Measurements from ENCODE around the gene HCFC1.

Gene HCFC1

DNA sequence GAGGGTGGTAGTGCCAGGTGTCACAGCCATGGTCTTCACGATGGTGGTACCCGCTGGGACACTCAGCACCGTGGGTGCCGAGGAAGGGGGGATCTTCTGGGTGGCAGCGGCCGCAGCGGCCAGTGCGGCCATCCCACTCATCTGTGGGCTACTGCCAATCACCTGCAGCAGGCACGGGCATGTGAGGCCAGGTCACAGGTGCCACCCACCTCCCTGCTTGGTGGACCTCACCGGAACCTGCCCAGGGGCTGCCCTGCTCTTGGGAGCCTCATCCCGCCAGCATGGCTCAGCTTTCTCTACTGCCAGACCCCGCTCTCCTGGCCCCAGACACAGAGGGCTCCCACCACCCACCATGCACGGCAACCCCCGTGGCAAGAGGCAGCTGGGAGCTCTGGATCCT lies 13.0 kb downstream of the HCFC1 start:
- ChIA-PET POLR2A (interaction anchor here (1.1 kb wide), 1 partner anchor 12 kb away, joined by 5 read pairs; the partner anchor contains the start of gene HCFC1), CTCF (interaction anchor here (1.0 kb wide), 1 partner anchor 12 kb away, joined by 5 read pairs; no protein-coding TSS in a partner anchor)
- DNase-seq (ENCODE audit: extremely low spot score), result no peak
- TF ChIP-seq TARDBP (IDR thresholded peaks at IDR 0.05) (no peak), FOXK2 (IDR thresholded peaks at IDR 0.05) (no peak), BHLHE40 (IDR thresholded peaks at IDR 0.05; ENCODE audit: borderline replicate concordance) (no peak), CTBP1 (IDR thresholded peaks at IDR 0.05; ENCODE audit: borderline replicate concordance) (no peak), L3MBTL2 (conservative IDR thresholded peaks at IDR 0.05) (no peak), HDGF (IDR thresholded peaks at IDR 0.05; ENCODE audit: borderline replicate concordance) (no peak), SP1 (IDR thresholded peaks at IDR 0.05) (no peak), ARNT (IDR thresholded peaks at IDR 0.05) (no peak), SUZ12 (IDR thresholded peaks at IDR 0.05) (no peak), ELF4 (IDR thresholded peaks at IDR 0.05) (no peak), FOXM1 (IDR thresholded peaks at IDR 0.05; ENCODE audit: borderline replicate concordance) (no peak), LEF1 (IDR thresholded peaks at IDR 0.05; ENCODE audit: borderline replicate concordance) (no peak), PKNOX1 (IDR thresholded peaks at IDR 0.05) (no peak), NFRKB (IDR thresholded peaks at IDR 0.05) (no peak), ZNF384 (IDR thresholded peaks at IDR 0.05) (no peak), FOXA1 (IDR thresholded peaks at IDR 0.05) (no peak)

DNA sequence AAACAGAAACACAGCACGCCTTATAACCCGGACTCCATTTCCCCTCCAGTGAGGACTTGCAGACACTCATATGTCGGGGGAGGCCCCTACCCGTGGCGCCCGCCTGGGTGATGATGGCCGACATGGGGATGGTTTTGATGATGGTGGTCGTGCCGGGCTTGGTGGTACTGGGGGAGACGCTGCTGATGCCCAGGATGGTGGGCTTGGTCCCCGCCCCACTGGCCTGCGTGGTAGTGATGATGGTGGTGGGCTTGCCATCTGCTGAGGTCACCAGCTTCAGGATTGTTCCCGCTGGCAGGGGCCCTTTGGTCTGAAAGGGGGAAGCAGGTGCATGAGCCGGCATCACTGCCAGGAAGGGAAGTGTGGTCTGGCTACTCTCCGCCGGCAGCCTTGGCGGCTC lies 14.4 kb downstream of the HCFC1 start:
- ChIA-PET POLR2A (no interaction called here), CTCF (no interaction called here)
- DNase-seq (ENCODE audit: extremely low spot score), result no peak
- TF ChIP-seq LEF1 (IDR thresholded peaks at IDR 0.05; ENCODE audit: borderline replicate concordance), result no peak
- no peak for TF ChIP-seq FOXK2 (IDR thresholded peaks at IDR 0.05)
- TF ChIP-seq ZNF384 (IDR thresholded peaks at IDR 0.05), result no peak
- no peak for TF ChIP-seq CTBP1 (IDR thresholded peaks at IDR 0.05; ENCODE audit: borderline replicate concordance)
- no peak for TF ChIP-seq PKNOX1 (IDR thresholded peaks at IDR 0.05)
- no peak for TF ChIP-seq NFRKB (IDR thresholded peaks at IDR 0.05)
- no peak for TF ChIP-seq SUZ12 (IDR thresholded peaks at IDR 0.05)
- no peak for TF ChIP-seq TARDBP (IDR thresholded peaks at IDR 0.05)

GRCh38 chrX:153956044-153956907 lies 15.3 kb downstream of the HCFC1 start:
- TF ChIP-seq L3MBTL2 (conservative IDR thresholded peaks at IDR 0.05) (no peak), LEF1 (IDR thresholded peaks at IDR 0.05; ENCODE audit: borderline replicate concordance) (no peak), FOXM1 (IDR thresholded peaks at IDR 0.05; ENCODE audit: borderline replicate concordance) (no peak), SP1 (IDR thresholded peaks at IDR 0.05) (no peak), TARDBP (IDR thresholded peaks at IDR 0.05) (no peak), CTBP1 (IDR thresholded peaks at IDR 0.05; ENCODE audit: borderline replicate concordance) (no peak), SUZ12 (IDR thresholded peaks at IDR 0.05) (no peak), FOXK2 (IDR thresholded peaks at IDR 0.05) (no peak), ELF4 (IDR thresholded peaks at IDR 0.05) (no peak), BHLHE40 (IDR thresholded peaks at IDR 0.05; ENCODE audit: borderline replicate concordance) (no peak), NFRKB (IDR thresholded peaks at IDR 0.05) (no peak), ZNF384 (IDR thresholded peaks at IDR 0.05) (no peak), HDGF (IDR thresholded peaks at IDR 0.05; ENCODE audit: borderline replicate concordance) (no peak), FOXA1 (IDR thresholded peaks at IDR 0.05) (no peak), ARNT (IDR thresholded peaks at IDR 0.05) (no peak)
- ChIA-PET CTCF (no interaction called here), POLR2A (no interaction called here)
- no peak for DNase-seq (ENCODE audit: extremely low spot score)

- DNase-seq (ENCODE audit: extremely low spot score), result no peak
- POLR2A ChIA-PET, result no interaction called here
- CTCF ChIA-PET, result no interaction called here
- TF ChIP-seq BHLHE40 (IDR thresholded peaks at IDR 0.05; ENCODE audit: borderline replicate concordance), result no peak
- TF ChIP-seq NFRKB (IDR thresholded peaks at IDR 0.05), result no peak
- TF ChIP-seq CTBP1 (IDR thresholded peaks at IDR 0.05; ENCODE audit: borderline replicate concordance), result no peak
- TF ChIP-seq L3MBTL2 (conservative IDR thresholded peaks at IDR 0.05), result no peak
- no peak for TF ChIP-seq HDGF (IDR thresholded peaks at IDR 0.05; ENCODE audit: borderline replicate concordance)
- no peak for TF ChIP-seq ELF4 (IDR thresholded peaks at IDR 0.05)
- TF ChIP-seq FOXM1 (IDR thresholded peaks at IDR 0.05; ENCODE audit: borderline replicate concordance), result no peak
- TF ChIP-seq ARNT (IDR thresholded peaks at IDR 0.05), result no peak
- no peak for TF ChIP-seq FOXK2 (IDR thresholded peaks at IDR 0.05)
- TF ChIP-seq SUZ12 (IDR thresholded peaks at IDR 0.05), result no peak
- TF ChIP-seq LEF1 (IDR thresholded peaks at IDR 0.05; ENCODE audit: borderline replicate concordance), result no peak
- TF ChIP-seq PKNOX1 (IDR thresholded peaks at IDR 0.05), result no peak
- no peak for TF ChIP-seq ZNF384 (IDR thresholded peaks at IDR 0.05)
- TF ChIP-seq TARDBP (IDR thresholded peaks at IDR 0.05), result no peak
- no peak for TF ChIP-seq FOXA1 (IDR thresholded peaks at IDR 0.05)
- TF ChIP-seq SP1 (IDR thresholded peaks at IDR 0.05), result no peak
Observed at GRCh38 chrX:153955228-153955732, 16.3 kb downstream of the HCFC1 start.

DNA sequence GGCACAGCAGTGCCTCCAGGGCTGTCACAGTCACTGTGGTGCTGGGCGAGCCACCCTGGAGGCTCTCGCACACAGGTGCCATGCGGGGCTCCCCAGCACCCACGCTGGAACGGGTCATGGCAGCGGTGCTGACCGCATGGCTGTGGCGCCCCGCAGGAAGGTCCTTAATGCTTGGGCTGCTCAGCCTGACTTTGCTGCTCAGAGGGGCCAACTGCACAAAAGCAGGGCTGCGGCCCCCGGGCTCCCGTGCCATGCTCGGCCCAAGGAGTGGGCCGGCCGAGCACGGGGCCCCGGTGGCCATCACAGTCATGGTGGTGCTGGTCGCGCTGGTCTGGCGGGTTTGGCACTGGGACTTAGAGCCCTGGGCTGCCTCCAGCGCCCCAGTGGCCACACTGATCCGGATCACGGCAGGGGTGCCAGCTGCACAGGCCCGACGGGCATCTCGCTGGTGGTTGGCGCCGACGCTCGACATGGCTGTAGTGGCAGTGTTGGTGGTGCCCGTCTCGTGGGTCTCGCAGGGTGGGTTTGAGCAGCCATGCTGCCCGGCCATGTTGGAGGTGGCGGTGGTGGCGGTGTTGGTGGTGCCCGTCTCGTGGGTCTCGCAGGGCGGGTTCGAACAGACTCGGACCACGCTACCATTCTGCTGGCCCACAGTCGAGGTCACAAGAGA lies 16.9 kb downstream of the HCFC1 start:
- ChIA-PET CTCF (no interaction called here), POLR2A (no interaction called here)
- TF ChIP-seq TARDBP (IDR thresholded peaks at IDR 0.05) (no peak), FOXM1 (IDR thresholded peaks at IDR 0.05; ENCODE audit: borderline replicate concordance) (no peak), BHLHE40 (IDR thresholded peaks at IDR 0.05; ENCODE audit: borderline replicate concordance) (no peak), PKNOX1 (IDR thresholded peaks at IDR 0.05) (no peak), L3MBTL2 (conservative IDR thresholded peaks at IDR 0.05) (no peak), FOXK2 (IDR thresholded peaks at IDR 0.05) (no peak), FOXA1 (IDR thresholded peaks at IDR 0.05) (no peak), SP1 (IDR thresholded peaks at IDR 0.05) (no peak), ZNF384 (IDR thresholded peaks at IDR 0.05) (no peak), NFRKB (IDR thresholded peaks at IDR 0.05) (no peak), CTBP1 (IDR thresholded peaks at IDR 0.05; ENCODE audit: borderline replicate concordance) (no peak), HDGF (IDR thresholded peaks at IDR 0.05; ENCODE audit: borderline replicate concordance) (no peak), LEF1 (IDR thresholded peaks at IDR 0.05; ENCODE audit: borderline replicate concordance) (no peak), ELF4 (IDR thresholded peaks at IDR 0.05) (no peak)
- DNase-seq (ENCODE audit: extremely low spot score), result no peak
